ENCODE measurements around the gene TBC1D30.

DNA sequence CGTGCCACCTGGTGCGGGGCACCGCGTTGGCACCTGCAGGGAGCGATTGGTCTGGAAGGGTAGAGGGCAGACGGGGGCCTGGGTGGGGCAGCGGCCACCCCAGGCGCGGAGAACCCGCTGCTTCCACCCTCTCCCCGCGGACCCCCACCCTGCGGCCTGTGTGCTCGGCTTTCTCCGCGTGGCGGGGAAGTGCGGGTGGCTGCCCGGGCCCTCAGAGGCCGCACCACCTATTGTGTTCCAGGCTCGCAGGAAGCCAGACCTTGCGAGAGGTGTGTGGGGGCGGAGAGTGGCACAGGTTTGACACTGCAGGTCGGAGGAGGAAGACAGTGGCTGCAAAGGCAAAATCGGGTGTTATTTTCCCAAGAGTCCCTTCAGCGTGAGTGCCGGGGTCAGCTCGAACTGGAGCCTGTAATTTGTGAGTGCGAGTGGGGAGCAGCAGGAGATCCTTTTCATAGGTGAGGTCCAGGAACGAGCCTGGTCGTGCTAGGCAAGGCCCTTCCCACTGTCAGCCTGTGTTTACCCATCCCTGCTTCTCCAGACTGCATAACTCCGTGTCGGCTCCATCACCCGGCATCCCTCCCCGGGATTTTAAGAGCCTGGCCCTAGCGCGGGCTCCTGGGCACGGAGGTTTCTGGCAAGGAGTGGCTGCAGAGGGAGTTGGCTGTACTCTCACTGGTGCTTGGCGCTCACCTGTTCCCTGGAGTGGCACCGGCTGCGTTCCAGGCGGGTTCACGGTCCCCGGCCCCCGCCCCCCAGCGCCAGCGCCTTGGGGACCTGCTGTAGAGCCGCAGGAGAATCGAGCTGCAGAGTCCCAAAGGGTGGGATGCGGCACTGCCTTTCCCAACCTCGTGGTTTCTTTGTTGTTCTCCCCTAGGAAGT lies 935 bp downstream of the TBC1D30 start:
- TF ChIP-seq, protein P1, sequence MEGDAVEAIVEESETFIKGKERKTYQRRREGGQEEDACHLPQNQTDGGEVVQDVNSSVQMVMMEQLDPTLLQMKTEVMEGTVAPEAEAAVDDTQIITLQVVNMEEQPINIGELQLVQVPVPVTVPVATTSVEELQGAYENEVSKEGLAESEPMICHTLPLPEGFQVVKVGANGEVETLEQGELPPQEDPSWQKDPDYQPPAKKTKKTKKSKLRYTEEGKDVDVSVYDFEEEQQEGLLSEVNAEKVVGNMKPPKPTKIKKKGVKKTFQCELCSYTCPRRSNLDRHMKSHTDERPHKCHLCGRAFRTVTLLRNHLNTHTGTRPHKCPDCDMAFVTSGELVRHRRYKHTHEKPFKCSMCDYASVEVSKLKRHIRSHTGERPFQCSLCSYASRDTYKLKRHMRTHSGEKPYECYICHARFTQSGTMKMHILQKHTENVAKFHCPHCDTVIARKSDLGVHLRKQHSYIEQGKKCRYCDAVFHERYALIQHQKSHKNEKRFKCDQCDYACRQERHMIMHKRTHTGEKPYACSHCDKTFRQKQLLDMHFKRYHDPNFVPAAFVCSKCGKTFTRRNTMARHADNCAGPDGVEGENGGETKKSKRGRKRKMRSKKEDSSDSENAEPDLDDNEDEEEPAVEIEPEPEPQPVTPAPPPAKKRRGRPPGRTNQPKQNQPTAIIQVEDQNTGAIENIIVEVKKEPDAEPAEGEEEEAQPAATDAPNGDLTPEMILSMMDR (IDR thresholded peaks at IDR 0.05; ENCODE audit: low read length) = no peak
- no peak for TF ChIP-seq EZH2 (optimal IDR thresholded peaks at IDR 0.05; ENCODE audit: low read depth, low read length)
